Measurements from ENCODE around the gene SYCE3.

SYCE3 gene

GRCh38 chr22:50507421-50507990 lies 55.2 kb downstream of the SYCE3 start, which contains the start of gene LMF2:
Gene LMF2, minus strand, starts transcription at chr22:50507702. Its CDS starts 27 bp downstream, at chr22:50507675.
- DNase-seq (ENCODE audit: low read depth), result peak; percentile 87
- H3K4me3 ChIP-seq (ENCODE audit: low read length), result peak within 1 kb of the TSS; percentile 90
- TF ChIP-seq CTCF (IDR thresholded peaks at IDR 0.05; ENCODE audit: insufficient read depth, low read depth, low read length, missing control alignments), result no peak

DNA sequence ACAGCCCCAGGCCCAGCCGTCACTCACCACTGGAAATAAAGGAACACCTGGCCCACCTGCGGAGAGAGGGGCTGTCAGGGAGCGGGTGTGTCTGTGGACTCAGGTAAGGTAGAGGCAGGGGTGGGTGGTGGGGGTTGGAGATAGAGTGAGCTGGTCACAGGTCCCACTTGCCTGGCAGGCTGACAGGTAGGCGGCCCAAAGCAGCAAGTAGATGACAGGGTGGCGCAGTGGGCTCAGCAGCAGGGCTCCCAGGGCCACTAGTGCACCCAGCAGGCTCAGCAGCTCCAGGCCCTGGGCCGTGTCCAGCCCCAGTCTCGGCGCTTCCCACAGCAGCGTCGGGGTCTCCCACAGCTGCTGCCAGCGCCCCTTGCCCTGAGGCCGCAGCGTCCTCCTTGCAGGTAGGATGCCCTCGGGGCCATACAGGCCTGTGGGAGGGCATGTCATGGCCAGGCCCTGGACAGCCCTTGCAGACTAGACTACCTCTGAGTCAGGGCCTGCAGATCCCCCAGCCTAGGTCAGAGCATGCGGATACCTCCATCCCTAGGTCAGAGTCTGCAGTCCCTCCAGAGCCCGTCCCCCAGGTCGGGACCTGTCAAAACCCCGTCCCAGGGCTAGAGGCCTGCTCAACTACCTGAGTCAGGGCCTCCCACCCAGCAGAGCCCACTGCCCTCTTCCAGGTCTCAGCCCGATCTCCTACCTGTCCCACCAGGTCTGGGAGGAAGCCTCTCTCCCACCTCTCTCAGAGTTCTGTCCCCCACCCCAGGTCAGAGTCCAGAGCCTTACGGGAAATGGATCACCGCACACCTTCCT lies 55.9 kb downstream of the SYCE3 start:
- TF ChIP-seq CTCF (IDR thresholded peaks at IDR 0.05; ENCODE audit: insufficient read depth, low read depth, low read length, missing control alignments), result no peak
- H3K4me3 ChIP-seq (ENCODE audit: low read length), result peak overlapping the region; percentile 90
- no peak for DNase-seq (ENCODE audit: low read depth)

- H3K4me3 ChIP-seq (ENCODE audit: low read length), result peak overlapping the region; percentile 90
- no peak for DNase-seq (ENCODE audit: low read depth)
- TF ChIP-seq CTCF (IDR thresholded peaks at IDR 0.05; ENCODE audit: insufficient read depth, low read depth, low read length, missing control alignments), result no peak
These were observed 56.7 kb downstream of the SYCE3 start for GRCh38 chr22:50505776-50506610.

DNA sequence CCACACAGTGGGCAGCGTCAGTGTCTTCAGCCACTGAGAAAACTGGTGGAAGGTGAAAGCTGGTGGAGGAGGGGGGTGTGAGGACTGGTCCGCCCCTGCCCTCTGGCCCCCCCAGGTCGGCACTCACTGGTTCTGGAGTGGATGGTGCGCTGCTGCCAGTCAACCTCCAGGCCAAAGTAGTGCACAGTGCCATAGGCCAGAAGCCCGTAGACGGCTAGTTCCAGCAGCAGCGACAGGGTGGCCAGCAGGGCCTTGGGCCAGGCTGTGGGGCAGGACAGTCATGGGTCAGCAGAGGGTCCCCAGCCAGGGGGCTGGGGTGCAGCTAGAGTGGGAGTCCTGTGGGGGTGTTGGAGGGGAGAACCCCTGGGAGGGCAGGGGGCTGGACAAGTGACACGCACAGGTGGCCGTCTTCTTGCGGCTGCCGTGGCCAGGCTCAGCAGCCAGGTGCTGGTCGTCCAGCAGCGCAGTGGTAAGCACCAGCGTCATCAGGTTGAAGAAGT lies 57.4 kb downstream of the SYCE3 start:
- H3K4me3 ChIP-seq (ENCODE audit: low read length), result no peak overlapping the region
- TF ChIP-seq CTCF (IDR thresholded peaks at IDR 0.05; ENCODE audit: insufficient read depth, low read depth, low read length, missing control alignments), result no peak
- DNase-seq (ENCODE audit: low read depth), result no peak

DNA sequence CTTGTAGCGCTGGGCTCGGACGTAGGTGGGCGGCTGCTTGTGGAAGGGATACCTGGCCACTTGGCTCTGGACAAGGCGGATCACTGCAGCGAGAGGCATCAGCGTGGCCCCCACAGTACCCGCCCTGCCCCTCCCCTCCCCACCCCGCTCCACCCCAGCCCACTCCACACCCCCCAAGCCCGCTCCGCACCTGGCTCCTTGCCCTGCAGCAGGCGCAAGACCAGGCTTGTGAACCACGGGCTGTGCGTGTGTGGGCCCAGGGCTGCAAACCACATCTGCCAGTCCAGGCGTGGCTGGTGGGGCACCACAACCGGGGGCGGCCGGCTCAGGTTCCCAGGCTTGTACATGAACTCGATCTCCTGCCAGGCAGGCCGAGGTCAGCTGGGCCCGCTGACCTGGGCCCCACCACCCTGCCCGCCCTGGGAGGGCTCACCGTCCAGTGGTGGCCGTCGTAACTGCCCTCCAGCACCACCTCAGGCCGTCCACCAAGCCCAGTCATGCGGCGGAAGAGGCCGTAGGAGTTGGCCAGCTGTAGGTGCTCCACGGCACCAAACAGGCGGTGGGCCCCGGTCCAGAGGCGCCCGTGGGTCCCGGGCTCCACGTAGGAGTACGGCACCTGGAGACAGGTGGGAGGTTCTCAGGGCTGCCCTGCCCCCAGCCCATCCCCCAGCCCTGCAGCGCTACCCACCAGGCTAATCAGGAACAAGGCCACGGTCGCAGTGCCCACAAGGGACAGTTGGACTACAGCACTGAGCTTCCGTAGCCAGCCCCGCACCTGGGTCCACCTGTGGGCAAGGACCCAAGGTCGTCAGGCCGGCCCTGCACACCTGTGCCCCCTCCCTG lies 58.1 kb downstream of the SYCE3 start:
- TF ChIP-seq CTCF (IDR thresholded peaks at IDR 0.05; ENCODE audit: insufficient read depth, low read depth, low read length, missing control alignments), result no peak
- no peak overlapping the region for H3K4me3 ChIP-seq (ENCODE audit: low read length)
- DNase-seq (ENCODE audit: low read depth), result peak; percentile 80

Measured in epithelial cell of esophagus (primary cell).